Common myeloid progenitor, CD34-positive (primary cell): ENCODE results near the gene TEDC1.

Experiments
- CTCF ChIA-PET: fragments of 350-600 bp; sonication (Branson Sonifier 250); formaldehyde crosslinking; loops from one replicate; lab custom pipeline; 2021; ENCODE audit warnings: antibody characterized with exemption; lab: Charles Lee
- POLR2A ChIA-PET: fragments of 350-600 bp; sonication (Branson Sonifier 250); formaldehyde crosslinking; loops from one replicate; lab custom pipeline; 2021; ENCODE audit warnings: antibody characterized with exemption; lab: Charles Lee
- DNase-seq, 3 donors: peaks; one replicate each; pipeline versions ENCODE4 v3.0.0 to v3.0.0-alpha.2; 2013
- H3K27ac ChIP-seq, 2 experiments: 1 replicate in 1 of 2; 2 replicates in 1 of 2; pipeline ENCODE4 v1.7.0; 2013; ENCODE audit warnings: inconsistent platforms in 2 of 2, low read length in 2 of 2, mild to moderate bottlenecking in 2 of 2, low read depth in 1 of 2, moderate library complexity in 1 of 2; ENCODE audit not compliant: severe bottlenecking in 2 of 2, insufficient read depth in 1 of 2, poor library complexity in 1 of 2
- H3K27me3 ChIP-seq, 5 experiments: replicated peaks in 2 of 5; 1 replicate in 3 of 5; 2 replicates in 2 of 5; pipeline versions ENCODE4 v1.6.1 to v1.7.0; 2013; ENCODE audit warnings: low read length in 4 of 5, mild to moderate bottlenecking in 2 of 5, moderate library complexity in 2 of 5, inconsistent platforms in 1 of 5; ENCODE audit not compliant: insufficient read depth in 5 of 5, control insufficient read depth in 4 of 5
- H3K36me3 ChIP-seq, 4 experiments: 1 replicate in 2 of 4; 2 replicates in 2 of 4; pipeline versions ENCODE4 v1.6.1 to v1.7.0; 2013; ENCODE audit warnings: low read length in 3 of 4, control low read depth in 1 of 4, mild to moderate bottlenecking in 1 of 4; ENCODE audit not compliant: control insufficient read depth in 4 of 4, insufficient read depth in 4 of 4
- H3K4me1 ChIP-seq, 4 experiments: 1 replicate in 3 of 4; 2 replicates in 1 of 4; pipeline versions ENCODE4 v1.6.1 to v1.7.1; 2013; ENCODE audit warnings: low read length in 3 of 4, mild to moderate bottlenecking in 3 of 4, control low read depth in 1 of 4, inconsistent platforms in 1 of 4, moderate library complexity in 1 of 4; ENCODE audit not compliant: control insufficient read depth in 4 of 4, insufficient read depth in 4 of 4; ENCODE audit errors: control extremely low read depth in 1 of 4
- H3K4me3 ChIP-seq, 7 experiments: 1 replicate in 4 of 7; 2 replicates in 3 of 7; pipeline versions ENCODE4 v1.5.1 to v1.7.0; 2013; ENCODE audit warnings: mild to moderate bottlenecking in 7 of 7, low read length in 6 of 7, moderate library complexity in 6 of 7, inconsistent platforms in 2 of 7, low read depth in 2 of 7, control low read depth in 1 of 7; ENCODE audit not compliant: insufficient read depth in 4 of 7, control insufficient read depth in 1 of 7; ENCODE audit errors: extremely low read depth in 1 of 7
- H3K9me3 ChIP-seq, 5 experiments: 1 replicate in 4 of 5; 2 replicates in 1 of 5; pipeline versions ENCODE4 v1.6.1 to v1.7.1; 2013; ENCODE audit warnings: low read length in 4 of 5, mild to moderate bottlenecking in 2 of 5, inconsistent platforms in 1 of 5, low read depth in 1 of 5, moderate library complexity in 1 of 5; ENCODE audit not compliant: control insufficient read depth in 4 of 5, insufficient read depth in 2 of 5; ENCODE audit errors: control extremely low read depth in 1 of 5
- WGBS: methylation state at CpG from one replicate; pipeline ENCODE4 v1.1.5; 2013; ENCODE audit not compliant: insufficient coverage; 5-methylcytosine and 5-hydroxymethylcytosine counted together

TEDC1 gene

DNA sequence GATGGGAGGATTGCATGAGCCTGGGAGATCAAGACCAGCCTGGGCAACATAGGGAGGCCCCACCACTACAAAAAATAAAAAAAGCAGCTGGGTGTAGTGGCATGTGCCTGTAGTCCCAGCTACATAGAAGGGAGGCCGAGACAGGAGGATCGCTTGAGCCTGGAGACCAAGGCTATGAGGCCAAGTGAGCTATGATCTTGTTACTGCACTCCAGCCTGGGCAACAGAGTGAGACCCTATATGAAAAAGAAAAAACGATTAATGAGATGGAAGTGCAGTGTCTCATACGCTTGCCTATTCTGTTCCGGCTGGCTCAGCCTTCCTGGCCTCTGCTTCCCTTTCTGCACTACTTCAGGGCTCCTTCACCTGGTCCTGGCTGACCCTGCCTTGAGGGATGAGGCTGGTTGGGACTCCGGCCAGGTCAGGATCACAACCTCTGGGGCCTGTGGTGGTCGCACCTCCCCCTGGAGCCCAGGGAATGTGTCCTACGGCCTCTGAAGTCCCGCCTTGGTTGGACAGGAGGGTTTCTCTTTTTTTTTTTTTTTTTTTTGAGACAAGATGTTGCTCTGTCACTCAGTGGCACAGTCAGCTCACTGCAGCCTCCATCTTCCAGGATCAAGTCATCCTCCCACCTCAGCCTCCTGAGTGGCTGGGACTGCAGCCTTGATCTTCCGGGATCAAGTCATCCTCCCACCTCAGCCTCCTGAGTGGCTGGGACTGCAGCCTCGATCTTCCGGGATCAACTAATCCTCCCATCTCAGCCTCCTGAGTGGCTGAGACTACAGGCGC, 10.7 kb downstream of the TEDC1 start:
- peaks cover 0 to 2% (median 0%) of the 10 kb centered on the region in 4 experiments for H3K36me3 ChIP-seq
- H3K27me3 ChIP-seq: peaks cover 0 to 5% (median 0%) of the 10 kb centered on the region in 5 experiments
- POLR2A ChIA-PET: no interaction called here
- H3K4me1 ChIP-seq: no peaks in the 10 kb centered on the region
- H3K4me3 ChIP-seq: no peak overlapping the region
- no peak for DNase-seq
- 94% methylated on average over 6 of the region's 13 CpGs for WGBS
- H3K9me3 ChIP-seq: no peaks in the 10 kb centered on the region
- CTCF ChIA-PET: interaction anchor here (0.5 to 2.0 kb wide), 3 partner anchors 9 to 27 kb away, joined by 3 to 6 read pairs (median 3); no protein-coding TSS in a partner anchor
- no peak overlapping the region for H3K27ac ChIP-seq

DNA sequence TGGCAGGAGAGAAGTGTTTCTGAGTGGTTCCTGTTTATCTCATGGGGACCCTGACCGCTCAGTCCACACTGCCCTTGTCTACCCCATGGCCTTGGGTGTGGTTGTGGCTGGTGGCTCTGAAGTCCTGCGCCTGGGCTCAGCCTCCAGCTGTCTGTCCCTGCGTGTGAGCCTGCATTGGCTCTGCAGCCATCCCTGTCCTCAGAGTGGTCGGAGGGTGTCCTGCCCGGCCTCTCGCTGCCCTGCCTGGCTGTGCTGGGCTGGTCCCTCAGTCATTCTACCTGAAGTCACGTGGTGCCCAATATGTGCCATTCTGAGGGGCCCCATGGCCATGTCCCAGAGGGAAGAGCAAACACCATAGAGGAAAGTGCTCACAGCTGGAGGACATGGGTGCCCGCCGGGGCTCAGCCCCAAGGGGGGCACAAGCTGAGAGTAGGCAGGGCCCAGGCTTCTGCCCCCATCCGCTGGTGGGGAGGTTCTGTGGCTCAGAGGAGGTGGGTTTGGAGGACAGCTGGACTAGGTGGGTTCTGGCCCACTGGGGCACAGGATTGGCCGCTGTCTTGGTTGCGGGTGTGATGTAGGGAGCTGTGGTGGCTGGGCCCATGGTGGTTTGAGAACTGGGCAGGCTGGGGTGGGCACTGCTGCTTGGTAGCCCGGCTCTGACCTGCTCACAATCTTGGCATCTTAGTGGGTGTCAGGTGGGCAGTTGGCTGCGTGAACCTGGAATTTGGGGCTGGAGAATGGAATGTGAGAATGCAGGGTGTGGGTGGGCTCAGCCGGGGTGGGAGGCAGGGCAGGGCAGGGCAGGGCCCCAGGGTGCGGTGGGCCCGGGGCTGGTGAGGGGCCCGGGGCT, 11.6 kb downstream of the TEDC1 start:
- WGBS: 96% methylated on average over 17 of the region's 18 CpGs
- POLR2A ChIA-PET: no interaction called here
- Histone ChIP-seq H3K9me3 (no peaks in the 10 kb centered on the region), H3K27ac (no peak overlapping the region), H3K27me3 (peaks cover 0 to 11% (median 2%) of the 10 kb centered on the region in 5 experiments), H3K36me3 (peaks cover 0 to 2% (median 0%) of the 10 kb centered on the region in 4 experiments), H3K4me1 (peaks cover 0 to 6% (median 2%) of the 10 kb centered on the region in 4 experiments), H3K4me3 (no peak overlapping the region)
- CTCF ChIA-PET: no interaction called here
- DNase-seq: no peak

DNA sequence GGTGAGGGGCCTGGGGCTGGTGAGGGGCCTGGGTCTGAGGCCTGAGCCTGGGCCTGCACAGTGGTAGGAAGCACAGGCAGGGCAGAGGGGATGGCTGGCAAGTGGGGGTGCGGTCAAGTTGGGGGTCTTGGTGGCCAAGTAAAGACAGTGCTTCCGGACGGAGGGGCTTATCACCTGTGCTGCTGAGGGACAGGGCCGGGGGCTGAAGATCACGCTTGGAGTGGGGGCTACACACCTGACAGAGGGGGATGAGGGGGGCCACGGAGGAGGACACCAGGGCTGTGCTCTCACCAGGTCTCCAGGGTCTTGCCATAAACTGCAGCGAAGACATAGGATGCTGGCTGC, 12.2 kb downstream of the TEDC1 start:
- no peak for DNase-seq
- Histone ChIP-seq H3K27ac (no peak overlapping the region), H3K36me3 (peaks cover 0 to 2% (median 0%) of the 10 kb centered on the region in 4 experiments), H3K4me1 (peaks cover 0 to 11% (median 5%) of the 10 kb centered on the region in 4 experiments), H3K9me3 (no peaks in the 10 kb centered on the region), H3K27me3 (peaks cover 0 to 16% (median 6%) of the 10 kb centered on the region in 5 experiments), H3K4me3 (no peak overlapping the region)
- CTCF ChIA-PET: no interaction called here
- WGBS: 96% methylated on average over 7 of the region's 7 CpGs
- POLR2A ChIA-PET: no interaction called here

DNA sequence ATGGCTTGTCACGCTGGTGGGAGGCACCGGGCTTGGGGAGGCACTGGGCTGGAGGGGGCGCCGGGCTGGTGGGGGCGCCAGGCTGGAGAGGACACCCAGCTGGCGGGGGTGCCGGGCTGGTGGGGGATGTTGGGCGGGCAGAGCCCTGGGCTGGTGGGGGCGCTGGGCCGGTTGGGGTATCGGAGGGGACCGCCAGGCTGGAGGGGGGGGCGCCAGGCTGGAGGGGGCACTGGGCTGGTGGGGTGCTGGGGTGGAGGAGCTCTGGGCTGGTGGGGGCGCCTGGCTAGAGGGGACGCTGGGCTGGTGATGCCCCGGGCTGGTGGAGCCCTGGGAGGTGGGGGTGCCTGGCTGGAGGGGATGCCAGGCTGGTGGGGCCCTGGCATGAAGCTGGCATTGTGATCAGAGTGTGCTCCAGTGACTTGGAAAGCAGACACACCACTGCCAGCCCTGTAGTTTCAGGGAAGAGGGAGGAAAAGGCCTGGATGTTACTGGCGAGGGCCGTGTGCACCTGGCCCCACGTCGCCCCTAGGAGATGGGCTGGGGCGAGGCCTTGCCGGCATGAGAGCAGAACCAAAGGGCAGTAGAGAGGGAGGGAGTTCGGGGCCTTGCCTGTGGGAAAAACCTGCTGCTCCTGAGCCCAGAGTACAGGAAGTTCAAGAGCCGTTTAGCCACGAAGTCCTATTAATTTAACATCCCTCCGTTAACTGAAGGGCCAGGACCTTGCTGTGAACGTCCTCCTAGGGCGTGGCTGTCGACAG, 13.1 kb downstream of the TEDC1 start:
- Histone ChIP-seq H3K27ac (no peak overlapping the region), H3K9me3 (no peaks in the 10 kb centered on the region), H3K4me3 (no peak overlapping the region), H3K4me1 (peaks cover 0 to 11% (median 5%) of the 10 kb centered on the region in 4 experiments), H3K36me3 (peaks cover 0 to 2% (median 0%) of the 10 kb centered on the region in 4 experiments), H3K27me3 (peaks cover 0 to 22% (median 6%) of the 10 kb centered on the region in 5 experiments)
- POLR2A ChIA-PET: no interaction called here
- WGBS: 82% methylated on average over 21 of the region's 29 CpGs
- DNase-seq: no peak
- CTCF ChIA-PET: no interaction called here

DNA sequence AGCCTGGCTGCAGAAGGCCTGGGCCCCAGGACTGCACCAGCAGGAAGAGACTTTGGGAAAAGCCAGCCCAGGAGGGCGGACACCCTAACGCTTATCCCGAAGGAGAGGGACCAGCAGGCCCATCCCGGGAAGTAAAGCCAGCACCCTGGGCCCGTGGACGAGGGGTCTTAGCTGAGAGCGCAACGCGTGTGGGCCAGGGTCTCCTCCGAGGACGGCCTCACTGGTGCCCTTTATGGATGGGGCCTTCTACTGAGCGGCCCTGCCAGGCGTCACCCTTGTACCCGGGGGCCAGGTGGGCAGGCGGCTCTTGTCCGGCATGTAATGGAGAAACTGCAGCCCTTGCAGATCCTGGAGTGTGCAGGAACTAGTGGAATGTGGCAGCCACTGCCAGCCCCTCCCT, 14.1 kb downstream of the TEDC1 start:
- H3K9me3 ChIP-seq: no peaks in the 10 kb centered on the region
- WGBS: 94% methylated on average over 15 of the region's 16 CpGs
- peaks cover 0 to 24% (median 6%) of the 10 kb centered on the region in 5 experiments for H3K27me3 ChIP-seq
- no peak overlapping the region for H3K4me3 ChIP-seq
- no peak overlapping the region for H3K27ac ChIP-seq
- no peak for DNase-seq
- no peaks in the 10 kb centered on the region for H3K36me3 ChIP-seq
- peaks cover 0 to 11% (median 5%) of the 10 kb centered on the region in 4 experiments for H3K4me1 ChIP-seq
- ChIA-PET POLR2A (no interaction called here), CTCF (no interaction called here)

DNA sequence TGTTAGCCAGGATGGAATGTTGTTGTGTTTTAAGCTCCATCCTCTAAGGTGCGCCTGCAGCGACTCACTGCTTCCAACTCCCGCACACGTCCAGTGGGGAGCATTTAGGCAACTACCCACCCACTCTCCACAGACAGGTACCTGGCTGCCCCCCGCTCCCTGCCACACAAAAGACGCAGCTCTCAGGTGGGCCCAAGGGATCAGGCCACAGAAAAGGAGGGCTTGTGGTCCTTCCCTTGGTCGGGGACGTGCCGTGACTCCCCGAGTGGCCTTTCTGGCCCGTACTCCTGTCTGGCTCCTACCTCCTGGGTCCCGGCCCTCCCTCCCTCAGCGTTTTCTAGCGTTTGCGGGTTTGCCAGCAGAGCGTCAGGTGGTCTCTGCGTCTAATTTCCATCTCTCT, 16.2 kb downstream of the TEDC1 start:
- 24% methylated on average over 11 of the region's 17 CpGs for WGBS
- DNase-seq: no peak
- Histone ChIP-seq H3K36me3 (no peaks in the 10 kb centered on the region), H3K27ac (no peak overlapping the region), H3K4me1 (peaks cover 0 to 11% (median 5%) of the 10 kb centered on the region in 4 experiments), H3K27me3 (peaks cover 0 to 32% (median 11%) of the 10 kb centered on the region in 5 experiments), H3K9me3 (no peaks in the 10 kb centered on the region), H3K4me3 (no peak overlapping the region)
- ChIA-PET CTCF (interaction anchor here (0.6 to 0.7 kb wide), 2 partner anchors 25 to 443 kb away, joined by 3 to 5 read pairs; no protein-coding TSS in a partner anchor), POLR2A (no interaction called here)
